LoVo (cell line): ENCODE results near the gene UBQLN2.
"Not testable (repeated sequence)": the region's sequence is repeated elsewhere in the genome, so short reads cannot be mapped to it uniquely, and the experiment has no call there.

Source experiments
- DNase-seq: peaks from one replicate; pipeline ENCODE4 v3.0.0-alpha.2; 2016; ENCODE audit warnings: low spot score

Gene UBQLN2

DNA sequence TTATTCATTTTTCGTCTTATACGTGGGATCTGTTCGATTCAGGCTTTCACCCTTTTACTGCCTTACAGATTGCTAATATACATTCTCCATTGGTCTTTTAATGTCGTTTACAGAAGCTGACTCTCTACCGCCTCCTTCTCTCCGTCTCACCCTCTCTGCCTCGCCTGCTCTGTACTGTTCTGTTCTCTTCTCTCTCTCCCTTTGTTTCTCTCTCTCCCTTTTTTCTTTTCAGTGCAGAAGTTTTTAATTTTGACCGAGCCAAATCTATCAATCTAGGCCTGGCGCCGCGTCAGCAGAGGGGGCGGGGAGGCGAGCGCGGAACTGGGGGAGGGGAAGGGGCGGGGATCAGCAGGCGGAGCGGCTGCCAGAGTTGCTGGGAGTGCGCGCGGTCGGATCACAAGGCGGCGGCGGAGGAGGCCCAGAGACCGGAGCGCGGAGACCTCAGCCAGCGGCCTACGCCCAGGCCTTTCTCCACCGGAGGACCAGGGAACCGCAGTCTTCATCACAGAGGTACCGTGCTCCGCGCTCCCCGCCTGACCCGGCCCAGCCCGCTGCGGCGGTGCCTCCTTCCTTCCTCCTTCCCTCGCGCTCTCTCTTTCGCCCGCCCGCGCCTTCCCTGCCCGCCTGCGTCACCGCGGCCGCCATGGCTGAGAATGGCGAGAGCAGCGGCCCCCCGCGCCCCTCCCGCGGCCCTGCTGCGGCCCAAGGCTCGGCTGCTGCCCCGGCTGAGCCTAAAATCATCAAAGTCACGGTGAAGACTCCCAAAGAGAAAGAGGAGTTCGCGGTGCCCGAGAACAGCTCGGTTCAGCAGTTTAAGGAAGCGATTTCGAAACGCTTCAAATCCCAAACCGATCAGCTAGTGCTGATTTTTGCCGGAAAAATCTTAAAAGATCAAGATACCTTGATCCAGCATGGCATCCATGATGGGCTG, at the start of gene UBQLN2:
TSS of gene UBQLN2 (plus strand) at position 397 of the 931 bp plus-strand sequence. CDS start at position 644, 247 bp downstream.
- peak; percentile 56 for DNase-seq

DNA sequence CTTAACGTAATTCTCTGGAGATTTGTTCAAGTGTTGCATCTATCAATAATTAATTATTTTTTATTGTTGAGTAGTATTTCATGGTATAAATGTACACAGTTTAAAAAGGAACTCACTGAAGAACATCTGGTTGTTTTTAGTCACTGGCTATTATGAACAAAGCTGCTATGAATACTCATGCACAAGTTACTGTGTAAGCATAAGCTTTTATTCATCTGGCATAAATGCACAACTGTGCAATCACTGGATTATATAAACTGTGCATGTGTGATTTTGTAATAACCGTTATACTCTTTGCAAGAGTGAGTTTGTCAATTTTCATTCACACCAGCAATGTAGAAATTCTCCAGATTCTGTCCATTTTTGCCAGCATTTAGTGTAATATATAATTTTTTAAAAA, 43.8 kb upstream of the UBQLN2 start:
- no peak for DNase-seq

DNA sequence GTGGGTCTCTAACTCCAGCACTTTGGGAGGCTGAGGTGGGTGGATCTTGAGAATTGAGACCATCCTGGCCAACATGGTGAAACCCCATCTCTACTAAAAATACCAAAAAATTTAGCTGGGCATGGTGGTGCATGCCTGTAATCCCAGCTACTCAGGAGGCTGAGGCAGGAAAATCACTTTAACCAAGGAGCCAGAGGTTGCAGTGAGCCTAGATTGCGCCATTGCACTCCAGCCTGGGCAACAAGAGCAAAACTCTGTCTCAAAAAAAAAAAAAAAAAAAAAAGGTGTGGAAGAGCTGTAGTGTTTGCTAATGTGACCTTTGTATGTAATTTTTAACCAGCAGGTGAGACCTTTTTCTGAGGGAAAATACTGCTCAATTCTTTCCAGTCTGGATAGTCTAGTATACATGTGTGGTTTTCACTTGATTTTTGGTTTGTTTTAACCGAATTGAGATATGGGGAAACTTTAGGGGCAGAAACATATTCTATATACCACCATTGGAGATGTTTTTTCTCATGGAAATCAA, 33.9 kb upstream of the UBQLN2 start:
- DNase-seq: not testable (repeated sequence)

DNA sequence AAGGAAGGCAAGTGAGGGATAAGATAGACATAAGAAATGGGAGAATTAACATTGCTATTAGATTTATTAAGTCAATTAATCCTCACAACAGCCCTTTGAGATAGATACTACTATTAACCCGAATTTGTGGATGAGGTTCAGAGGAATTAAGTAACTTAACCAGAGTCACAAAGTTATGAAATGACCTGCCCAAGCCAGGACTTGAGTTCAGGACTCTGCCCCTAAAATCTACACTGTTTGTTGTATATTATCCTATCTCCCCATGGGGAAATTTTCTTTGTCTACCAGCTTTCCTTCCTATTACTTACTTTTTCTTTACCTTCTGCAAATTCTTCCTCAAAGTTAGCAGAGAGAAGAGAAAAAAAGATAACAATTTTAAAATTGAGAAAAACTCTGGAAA, 33.4 kb upstream of the UBQLN2 start:
- DNase-seq: no peak

DNA sequence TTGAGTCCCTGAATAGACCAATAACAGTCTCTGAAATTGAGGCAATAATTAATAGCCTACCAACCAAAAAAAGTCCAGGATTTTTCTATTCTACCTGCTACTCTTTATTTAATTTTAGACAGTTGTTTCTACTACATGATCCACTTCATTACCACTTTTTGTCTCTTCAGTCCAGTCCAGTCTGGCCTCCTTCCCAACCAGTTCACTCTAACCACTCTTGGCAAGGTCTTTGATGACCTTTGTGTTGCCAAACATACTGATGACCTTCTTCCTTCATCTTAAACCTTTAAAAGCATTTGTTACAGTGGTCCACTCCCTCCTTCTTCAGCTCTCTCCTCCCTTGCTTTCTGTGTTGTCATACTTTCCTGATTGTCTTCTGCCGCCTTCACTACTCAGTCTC, 12.8 kb upstream of the UBQLN2 start:
- no peak for DNase-seq

DNA sequence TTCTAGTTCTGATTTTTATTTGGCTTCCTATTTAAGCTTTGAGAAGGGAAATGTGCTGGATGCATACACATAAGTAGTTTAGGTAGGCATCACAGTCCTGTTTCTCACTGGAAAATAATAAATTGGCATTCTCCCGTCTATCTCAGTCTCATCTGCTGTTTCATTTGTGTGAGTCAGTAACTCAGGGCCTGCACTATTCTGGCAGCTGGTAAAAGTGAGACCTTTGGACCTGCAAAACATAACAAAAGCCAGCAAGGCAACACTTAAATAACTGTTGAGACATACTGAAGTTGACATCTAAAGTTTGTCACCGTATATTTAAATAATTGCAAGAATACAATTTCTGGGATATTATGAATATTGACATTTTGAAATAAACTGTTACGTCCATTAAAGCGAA, 8.6 kb upstream of the UBQLN2 start:
- DNase-seq: no peak

DNA sequence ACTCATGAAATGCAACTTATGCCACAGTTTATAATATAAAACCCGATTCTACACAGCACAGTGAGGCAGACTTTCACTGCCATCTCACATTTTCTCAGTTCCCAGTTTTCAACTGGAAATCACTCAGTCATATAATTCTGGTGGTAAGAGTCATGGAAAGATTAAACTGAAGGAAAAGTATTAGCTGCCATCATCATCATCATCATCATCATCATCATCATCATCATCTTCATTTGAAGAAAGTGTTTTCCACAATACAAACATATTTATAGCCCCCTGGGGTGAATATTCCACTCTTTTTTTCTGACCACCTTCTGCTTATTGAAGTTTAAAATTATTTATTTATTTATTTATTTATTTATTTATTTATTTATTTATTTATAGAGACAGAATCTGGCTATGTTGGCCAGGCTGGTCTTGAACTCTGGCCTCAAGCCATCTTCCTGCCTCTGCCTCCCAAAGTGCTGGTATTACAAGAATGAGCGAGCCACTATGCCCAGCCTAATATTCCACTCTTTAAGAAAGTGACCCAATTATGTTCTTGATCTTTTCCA, 6.0 kb upstream of the UBQLN2 start:
- DNase-seq: no peak

DNA sequence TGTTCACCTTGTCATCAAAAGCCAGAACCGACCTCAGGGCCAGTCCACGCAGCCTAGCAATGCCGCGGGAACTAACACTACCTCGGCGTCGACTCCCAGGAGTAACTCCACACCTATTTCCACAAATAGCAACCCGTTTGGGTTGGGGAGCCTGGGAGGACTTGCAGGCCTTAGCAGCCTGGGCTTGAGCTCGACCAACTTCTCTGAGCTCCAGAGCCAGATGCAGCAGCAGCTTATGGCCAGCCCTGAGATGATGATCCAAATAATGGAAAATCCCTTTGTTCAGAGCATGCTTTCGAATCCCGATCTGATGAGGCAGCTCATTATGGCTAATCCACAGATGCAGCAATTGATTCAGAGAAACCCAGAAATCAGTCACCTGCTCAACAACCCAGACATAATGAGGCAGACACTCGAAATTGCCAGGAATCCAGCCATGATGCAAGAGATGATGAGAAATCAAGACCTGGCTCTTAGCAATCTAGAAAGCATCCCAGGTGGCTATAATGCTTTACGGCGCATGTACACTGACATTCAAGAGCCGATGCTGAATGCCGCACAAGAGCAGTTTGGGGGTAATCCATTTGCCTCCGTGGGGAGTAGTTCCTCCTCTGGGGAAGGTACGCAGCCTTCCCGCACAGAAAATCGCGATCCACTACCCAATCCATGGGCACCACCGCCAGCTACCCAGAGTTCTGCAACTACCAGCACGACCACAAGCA, 898 bp downstream of the UBQLN2 start:
- no peak for DNase-seq

DNA sequence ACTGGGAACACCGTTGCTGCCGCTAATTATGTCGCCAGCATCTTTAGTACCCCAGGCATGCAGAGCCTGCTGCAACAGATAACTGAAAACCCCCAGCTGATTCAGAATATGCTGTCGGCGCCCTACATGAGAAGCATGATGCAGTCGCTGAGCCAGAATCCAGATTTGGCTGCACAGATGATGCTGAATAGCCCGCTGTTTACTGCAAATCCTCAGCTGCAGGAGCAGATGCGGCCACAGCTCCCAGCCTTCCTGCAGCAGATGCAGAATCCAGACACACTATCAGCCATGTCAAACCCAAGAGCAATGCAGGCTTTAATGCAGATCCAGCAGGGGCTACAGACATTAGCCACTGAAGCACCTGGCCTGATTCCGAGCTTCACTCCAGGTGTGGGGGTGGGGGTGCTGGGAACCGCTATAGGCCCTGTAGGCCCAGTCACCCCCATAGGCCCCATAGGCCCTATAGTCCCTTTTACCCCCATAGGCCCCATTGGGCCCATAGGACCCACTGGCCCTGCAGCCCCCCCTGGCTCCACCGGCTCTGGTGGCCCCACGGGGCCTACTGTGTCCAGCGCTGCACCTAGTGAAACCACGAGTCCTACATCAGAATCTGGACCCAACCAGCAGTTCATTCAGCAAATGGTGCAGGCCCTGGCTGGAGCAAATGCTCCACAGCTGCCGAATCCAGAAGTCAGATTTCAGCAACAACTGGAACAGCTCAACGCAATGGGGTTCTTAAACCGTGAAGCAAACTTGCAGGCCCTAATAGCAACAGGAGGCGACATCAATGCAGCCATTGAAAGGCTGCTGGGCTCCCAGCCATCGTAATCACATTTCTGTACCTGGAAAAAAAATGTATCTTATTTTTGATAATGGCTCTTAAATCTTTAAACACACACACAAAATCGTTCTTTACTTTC, 1.8 kb downstream of the UBQLN2 start:
- no peak for DNase-seq

DNA sequence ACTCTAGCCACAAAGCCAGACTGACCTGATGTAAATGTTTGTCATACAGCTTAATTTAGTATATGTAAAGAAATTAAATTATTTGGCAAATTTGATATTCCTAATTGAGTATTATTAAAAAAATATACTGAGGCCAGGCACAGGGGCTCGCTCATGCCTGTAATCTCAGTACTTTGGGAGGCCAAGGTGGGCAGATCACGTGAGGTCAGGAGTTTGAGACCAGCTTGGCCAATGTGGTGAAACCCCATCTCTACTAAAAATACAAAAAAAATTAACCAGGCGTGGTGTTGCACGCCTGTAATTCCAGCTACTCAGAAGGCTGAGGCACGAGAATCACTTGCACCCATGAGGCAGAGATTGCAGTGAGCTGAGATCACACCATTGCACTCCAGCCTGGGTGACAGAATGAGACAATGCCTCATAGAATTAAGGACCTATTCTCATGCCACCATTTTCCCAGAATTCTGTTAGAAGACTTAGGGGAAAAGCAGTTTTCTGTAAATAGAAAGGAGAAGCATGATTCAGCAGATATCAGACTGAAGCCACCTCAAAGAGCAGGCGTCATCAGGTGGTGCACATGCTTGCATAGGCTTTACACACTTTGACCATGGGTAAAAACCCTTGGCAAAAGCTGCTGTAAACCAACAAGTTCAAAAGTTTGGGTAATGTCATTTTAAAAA, 6.1 kb downstream of the UBQLN2 start:
- DNase-seq: no peak

DNA sequence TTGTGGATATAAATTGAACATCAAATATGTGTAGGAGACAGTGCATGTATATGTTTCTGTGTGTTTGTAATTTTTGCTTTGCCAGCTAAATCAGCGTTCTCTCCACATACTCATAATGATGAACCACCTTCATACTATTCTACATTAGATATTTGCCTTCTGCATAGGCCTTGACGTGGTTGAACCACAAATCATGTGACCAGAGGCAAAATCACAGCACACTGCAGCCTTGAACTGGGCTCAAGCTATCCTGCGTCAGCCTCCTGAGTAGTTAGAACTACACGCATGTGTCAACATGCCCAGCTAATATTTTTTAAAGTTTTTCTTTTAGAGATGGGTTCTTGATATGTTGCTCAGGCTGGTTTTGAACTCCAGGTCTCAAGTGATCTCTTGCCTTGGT, 9.5 kb downstream of the UBQLN2 start:
- no peak for DNase-seq

DNA sequence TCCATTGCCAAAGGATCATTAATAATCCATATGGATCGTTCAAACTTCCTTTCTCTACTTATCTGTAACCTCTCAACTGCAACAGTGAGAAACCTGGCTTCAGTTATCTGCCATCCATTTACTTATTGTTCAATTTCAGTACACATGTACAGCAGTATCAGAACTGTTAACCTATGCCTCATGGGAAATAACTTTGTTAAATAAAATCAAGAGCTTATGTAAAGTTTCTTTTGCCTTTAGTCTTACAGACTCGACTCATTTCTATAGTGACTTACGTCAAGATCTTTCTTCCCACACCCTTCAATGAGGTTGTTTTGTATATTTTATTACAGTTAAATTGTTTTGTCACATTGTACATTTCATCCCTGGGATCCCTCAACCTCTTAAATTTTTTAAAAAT, 11.4 kb downstream of the UBQLN2 start:
- DNase-seq: no peak

DNA sequence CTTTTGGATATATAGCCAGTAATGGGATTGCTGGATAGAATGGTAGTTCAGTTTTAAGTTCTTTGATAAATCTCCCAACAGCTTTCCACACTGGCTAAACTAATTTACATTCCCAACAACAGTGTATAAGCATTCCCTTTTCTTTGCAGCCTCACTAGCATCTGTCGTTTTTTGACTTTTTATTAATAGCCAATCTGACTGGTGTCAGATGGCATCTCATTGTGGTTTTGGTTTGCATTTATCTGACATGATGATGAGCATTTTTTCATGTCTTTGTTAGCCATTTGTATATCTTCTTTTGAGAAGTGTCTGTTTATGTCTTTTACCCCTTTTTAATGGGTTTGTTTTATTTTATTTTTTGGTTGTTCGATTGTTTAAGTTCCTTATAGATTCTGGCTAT, 13.3 kb downstream of the UBQLN2 start:
- no peak for DNase-seq

DNA sequence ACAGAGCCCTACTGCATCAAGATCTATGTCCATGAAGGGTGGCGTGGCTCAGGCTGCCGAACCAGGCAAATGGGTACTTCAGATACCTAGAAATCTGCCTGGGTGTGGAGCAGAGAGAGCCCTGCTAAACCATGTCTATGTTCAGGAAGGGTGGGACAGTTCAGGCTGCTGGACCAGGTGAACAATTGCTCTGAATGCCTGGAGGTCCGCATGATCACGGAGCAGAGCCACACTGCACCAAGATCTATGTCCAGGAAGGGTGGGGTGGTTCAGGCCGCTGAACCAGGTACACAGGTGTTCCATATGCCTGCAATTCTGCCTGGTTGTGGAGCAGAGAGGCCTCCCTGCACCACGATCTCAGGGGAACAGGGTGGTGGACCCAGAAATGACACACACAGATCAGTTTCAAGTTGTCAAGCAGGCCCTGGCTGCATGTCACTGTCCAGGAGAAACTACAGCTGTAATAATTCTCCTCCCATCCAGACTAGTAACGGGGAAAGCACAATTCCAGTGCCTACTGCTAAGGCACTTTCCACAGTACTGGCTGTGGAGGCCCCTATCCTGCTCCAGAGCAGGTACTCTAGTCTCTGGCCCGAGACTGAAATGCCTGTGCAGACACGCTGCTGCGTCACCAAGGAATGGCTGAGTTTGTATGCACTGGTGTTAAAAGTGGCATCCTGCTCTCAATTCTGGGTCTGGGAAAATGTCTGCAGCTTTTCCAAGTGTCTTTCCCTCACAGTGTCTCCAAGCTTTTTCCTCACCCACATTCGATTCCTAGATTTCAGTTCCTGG, 25.2 kb downstream of the UBQLN2 start:
- DNase-seq: no peak

DNA sequence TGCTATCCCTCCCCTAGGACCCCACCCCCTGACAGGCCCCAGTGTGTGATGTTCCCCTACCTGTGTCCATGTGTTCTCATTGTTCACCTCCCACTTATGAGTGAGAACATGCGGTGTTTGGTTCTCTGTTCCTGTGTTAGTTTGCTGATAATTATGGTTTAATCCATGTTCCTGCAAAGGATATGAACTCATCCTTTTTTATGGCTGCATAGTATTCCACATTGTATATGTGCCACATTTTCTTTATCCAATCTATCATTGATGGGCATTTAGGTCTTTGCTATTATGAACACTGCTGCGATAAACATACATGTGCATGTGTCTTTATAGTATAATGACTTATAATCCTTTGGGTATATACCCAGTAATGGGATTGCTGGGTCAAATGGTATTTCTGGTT, 28.4 kb downstream of the UBQLN2 start:
- not testable (repeated sequence) for DNase-seq

DNA sequence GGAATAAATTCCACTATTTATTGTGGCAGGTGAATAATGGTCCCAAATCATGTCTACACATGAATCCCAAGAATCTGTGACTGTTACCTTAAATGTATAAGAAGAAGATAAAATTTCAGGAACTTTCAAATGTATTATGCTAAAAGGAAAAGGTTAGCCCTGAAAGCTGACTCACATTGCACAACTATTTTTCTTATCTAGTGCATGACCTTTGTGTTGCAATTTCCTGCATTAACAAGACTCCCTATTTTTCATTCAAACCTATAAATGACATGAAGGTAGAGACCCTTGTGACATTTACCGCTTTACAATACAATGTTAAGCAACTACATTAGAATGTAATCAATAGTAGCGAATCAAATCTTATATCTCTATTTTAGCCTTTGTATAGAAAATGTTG, 36.7 kb downstream of the UBQLN2 start:
- DNase-seq: no peak

DNA sequence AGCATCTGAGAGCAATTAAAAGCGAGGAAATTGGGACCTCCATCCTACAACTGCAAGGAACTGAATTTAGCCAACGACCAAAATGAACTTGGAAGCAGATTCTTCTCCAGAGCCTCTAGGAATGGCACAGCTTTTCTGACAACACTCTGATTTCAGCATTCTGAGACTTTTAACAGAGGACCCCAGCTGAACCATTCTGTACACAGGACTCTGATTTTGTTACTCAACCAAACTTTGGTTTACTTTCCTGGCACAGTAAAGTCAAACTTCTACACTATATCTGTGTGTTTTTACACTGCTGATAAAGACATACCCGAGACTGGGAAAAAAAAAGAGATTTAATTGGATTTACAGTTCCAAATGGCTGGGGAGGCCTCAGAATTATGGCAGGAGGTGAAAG, 37.6 kb downstream of the UBQLN2 start:
- DNase-seq: no peak

DNA sequence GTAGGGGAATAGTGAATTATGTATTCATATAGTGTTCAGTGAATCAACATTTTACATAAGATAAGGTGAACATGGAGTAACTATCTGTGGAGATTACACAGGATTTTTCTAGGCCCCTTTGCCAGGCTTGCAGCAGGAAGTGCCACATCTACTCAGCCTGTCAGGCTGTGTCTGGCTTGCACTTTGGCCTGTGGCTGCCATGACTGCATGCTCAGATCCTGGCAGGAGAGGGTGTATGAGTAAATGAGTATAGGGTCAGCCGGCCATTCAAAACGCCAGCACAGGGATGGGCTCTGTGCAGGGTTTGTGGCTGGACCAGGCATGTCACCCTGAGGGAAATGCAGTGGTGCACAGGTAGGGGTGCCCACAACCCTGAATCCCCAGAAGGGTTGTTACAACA, 51.9 kb downstream of the UBQLN2 start:
- no peak for DNase-seq
